Mammary epithelial cell (primary cell): ENCODE measurements around the gene CLDN24.

Source experiments
- CTCF ChIP-seq, 2 donors: IDR thresholded peaks in 1 of 2; conservative IDR thresholded peaks in 1 of 2; 2 replicates each; pipeline ENCODE4 v1.5.1; 2011 to 2012; ENCODE audit warnings: inconsistent platforms in 2 of 2, low read length in 2 of 2, mild to moderate bottlenecking in 2 of 2, control low read depth in 1 of 2, low read depth in 1 of 2; ENCODE audit not compliant: insufficient read depth in 1 of 2; ENCODE audit errors: extremely low read depth in 1 of 2
- EZH2 ChIP-seq: IDR thresholded peaks from 2 replicates; pipeline ENCODE4 v1.6.1; 2012; ENCODE audit warnings: low read length, inconsistent platforms, borderline replicate concordance

GRCh38 chr4:183303301-183303700, 18.9 kb downstream of the CLDN24 start:
- TF ChIP-seq CTCF (conservative IDR thresholded peaks at IDR 0.05 in 1 of 2, IDR thresholded peaks at IDR 0.05 in 1 of 2; ENCODE audit: extremely low read depth in 1 of 2, insufficient read depth in 1 of 2, low read depth in 1 of 2, low read length in 2 of 2) (no peak), EZH2 (no peak)
